GM18499 (cell line): ENCODE measurements around the gene PLXNA3.

Experiments used
- ATAC-seq: cut with Tn5 transposase; IDR thresholded peaks from one replicate; pipeline ENCODE4 v1.9.1; 2021; ENCODE audit warnings: moderate number of reproducible peaks; ENCODE audit not compliant: insufficient read depth, unreplicated experiment

The PLXNA3 gene

GRCh38 chrX:154458116-154458953 lies at the start of gene PLXNA3:
TSS of gene PLXNA3 (plus strand) at chrX:154458281. CDS start at chrX:154460184, 1,903 bp downstream.
- ATAC-seq, result no peak

- no peak for ATAC-seq
Observed at GRCh38 chrX:154408659-154409221, 49.3 kb upstream of the PLXNA3 start.

GRCh38 chrX:154409222-154409871 lies 48.7 kb upstream of the PLXNA3 start, which contains the start of gene DNASE1L1:
TSS of gene DNASE1L1 (minus strand) at chrX:154409254. CDS start at chrX:154405568, 3,686 bp downstream.
- ATAC-seq, result no peak

- ATAC-seq, result no peak
Observed at GRCh38 chrX:154411981-154412340, 46.1 kb upstream of the PLXNA3 start.

- ATAC-seq, result no peak
Observed at GRCh38 chrX:154412468-154412867, 45.6 kb upstream of the PLXNA3 start.

GRCh38 chrX:154413142-154413541 lies 44.9 kb upstream of the PLXNA3 start:
- ATAC-seq, result no peak

GRCh38 chrX:154417157-154417556 lies 40.9 kb upstream of the PLXNA3 start:
- no peak for ATAC-seq

- no peak for ATAC-seq
Observed at GRCh38 chrX:154419189-154419588, 38.9 kb upstream of the PLXNA3 start.

- ATAC-seq, result no peak
Observed at GRCh38 chrX:154419688-154420401, 38.2 kb upstream of the PLXNA3 start.

- no peak for ATAC-seq
Observed at GRCh38 chrX:154420402-154420756, 37.7 kb upstream of the PLXNA3 start.

- ATAC-seq, result no peak
Observed at GRCh38 chrX:154426916-154427770, 30.9 kb upstream of the PLXNA3 start.

GRCh38 chrX:154428176-154429171 lies 29.6 kb upstream of the PLXNA3 start, which contains the start of gene ATP6AP1:
TSS of gene ATP6AP1 (plus strand) at chrX:154428677. CDS start at chrX:154428693, 16 bp downstream.
- peak; percentile 92 for ATAC-seq

- ATAC-seq, result no peak
Observed at GRCh38 chrX:154429711-154430110, 28.4 kb upstream of the PLXNA3 start.

GRCh38 chrX:154430479-154430878 lies 27.6 kb upstream of the PLXNA3 start:
- ATAC-seq, result no peak

GRCh38 chrX:154430916-154431315 lies 27.2 kb upstream of the PLXNA3 start:
- ATAC-seq, result no peak

GRCh38 chrX:154431341-154431740 lies 26.7 kb upstream of the PLXNA3 start:
- no peak for ATAC-seq

- no peak for ATAC-seq
Observed at GRCh38 chrX:154432210-154432609, 25.9 kb upstream of the PLXNA3 start.

GRCh38 chrX:154433605-154434004 lies 24.5 kb upstream of the PLXNA3 start:
- no peak for ATAC-seq
